ENCODE measurements around the gene FAM227B. TPM values are rescaled to one million over a fixed set of nuclear protein-coding genes. Genes with fewer than 3 reads are reported as not detected.

FAM227B gene
- total RNA-seq, 1 experiment from 2014 or later, result 1.9 TPM

DNA sequence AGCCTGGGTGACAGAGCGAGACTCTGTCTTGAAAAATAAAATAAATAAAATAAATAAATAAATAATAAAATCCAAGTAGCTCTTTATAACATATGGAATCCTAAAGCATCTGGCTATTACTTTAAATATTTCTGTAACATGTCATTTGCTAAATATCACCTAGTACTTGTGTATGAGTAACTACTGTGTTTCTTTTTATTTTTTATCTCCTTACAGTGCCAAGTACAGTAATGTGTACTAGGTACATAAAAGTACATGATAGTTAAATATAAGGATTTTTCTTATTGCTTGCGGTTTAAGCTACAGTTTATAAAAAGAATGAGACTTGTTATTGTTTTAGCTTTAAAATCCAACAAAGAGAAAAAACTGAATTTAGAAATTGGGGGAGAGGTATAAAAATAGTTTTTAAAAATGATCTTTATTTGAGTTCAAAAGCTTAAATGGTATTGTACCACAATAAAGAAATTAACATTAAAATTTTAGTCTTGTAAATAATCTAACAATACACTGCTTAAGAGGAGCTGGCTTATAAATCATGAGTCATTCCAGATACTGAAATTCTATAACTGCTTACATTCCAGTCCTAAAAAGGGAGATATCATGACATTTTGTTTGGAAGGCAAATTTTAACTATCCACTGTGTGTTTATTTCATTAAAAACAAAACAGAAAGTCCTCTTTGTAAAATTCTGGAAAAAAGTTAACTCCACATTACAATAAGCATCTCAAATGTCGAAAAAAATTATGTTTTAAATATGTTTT, 124.4 kb downstream of the FAM227B start:
- no peak overlapping the region for H3K4me3 Mint-ChIP-seq (ENCODE audit: low read depth, unreplicated experiment)
- H3K27ac Mint-ChIP-seq (ENCODE audit: unreplicated experiment), result no peak overlapping the region
- CTCF ChIA-PET, result interaction anchor here (0.6 kb wide), 1 partner anchor 75 kb away, joined by 5 read pairs; no protein-coding TSS in a partner anchor
- no peaks in the 10 kb centered on the region for H3K4me1 Mint-ChIP-seq (ENCODE audit: low read depth, unreplicated experiment)
- no peak for DNase-seq
- no TSS peak for BruUV-seq (replicated peaks)
- no peaks in the 10 kb centered on the region for H3K27me3 Mint-ChIP-seq (ENCODE audit: unreplicated experiment)
- intact Hi-C loops (cut with micrococcal nuclease; ENCODE audit: unreplicated experiment), result no loop called here
- TF ChIP-seq, protein P1, sequence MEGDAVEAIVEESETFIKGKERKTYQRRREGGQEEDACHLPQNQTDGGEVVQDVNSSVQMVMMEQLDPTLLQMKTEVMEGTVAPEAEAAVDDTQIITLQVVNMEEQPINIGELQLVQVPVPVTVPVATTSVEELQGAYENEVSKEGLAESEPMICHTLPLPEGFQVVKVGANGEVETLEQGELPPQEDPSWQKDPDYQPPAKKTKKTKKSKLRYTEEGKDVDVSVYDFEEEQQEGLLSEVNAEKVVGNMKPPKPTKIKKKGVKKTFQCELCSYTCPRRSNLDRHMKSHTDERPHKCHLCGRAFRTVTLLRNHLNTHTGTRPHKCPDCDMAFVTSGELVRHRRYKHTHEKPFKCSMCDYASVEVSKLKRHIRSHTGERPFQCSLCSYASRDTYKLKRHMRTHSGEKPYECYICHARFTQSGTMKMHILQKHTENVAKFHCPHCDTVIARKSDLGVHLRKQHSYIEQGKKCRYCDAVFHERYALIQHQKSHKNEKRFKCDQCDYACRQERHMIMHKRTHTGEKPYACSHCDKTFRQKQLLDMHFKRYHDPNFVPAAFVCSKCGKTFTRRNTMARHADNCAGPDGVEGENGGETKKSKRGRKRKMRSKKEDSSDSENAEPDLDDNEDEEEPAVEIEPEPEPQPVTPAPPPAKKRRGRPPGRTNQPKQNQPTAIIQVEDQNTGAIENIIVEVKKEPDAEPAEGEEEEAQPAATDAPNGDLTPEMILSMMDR (IDR thresholded peaks at IDR 0.05; ENCODE audit: unreplicated experiment), result no peak
- peaks cover 4% of the 10 kb centered on the region for H3K9me3 Mint-ChIP-seq (ENCODE audit: low read depth, unreplicated experiment)
- no peaks in the 10 kb centered on the region for H3K36me3 Mint-ChIP-seq (ENCODE audit: insufficient read depth, unreplicated experiment)

DNA sequence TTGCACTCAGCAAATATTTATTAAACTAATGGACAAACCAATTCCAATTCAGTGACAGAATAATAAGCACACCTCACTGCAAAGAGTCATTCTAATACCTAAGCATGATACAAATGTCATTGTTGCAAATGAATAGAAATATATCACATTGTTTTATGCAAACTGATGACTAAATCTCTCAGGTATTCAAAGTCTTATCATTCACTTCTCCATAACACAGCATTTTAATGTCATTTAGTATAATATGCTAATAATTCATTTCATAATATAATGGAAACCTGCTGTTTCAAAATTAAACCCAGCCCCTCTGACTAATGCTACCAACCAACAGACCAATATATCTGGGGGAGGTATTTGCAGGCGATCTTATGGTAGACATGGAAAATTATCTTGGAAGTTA, 125.8 kb downstream of the FAM227B start:
- Mint-ChIP-seq H3K4me1 (ENCODE audit: low read depth, unreplicated experiment) (no peaks in the 10 kb centered on the region), H3K27me3 (ENCODE audit: unreplicated experiment) (no peaks in the 10 kb centered on the region), H3K9me3 (ENCODE audit: low read depth, unreplicated experiment) (no peaks in the 10 kb centered on the region), H3K27ac (ENCODE audit: unreplicated experiment) (no peak overlapping the region), H3K4me3 (ENCODE audit: low read depth, unreplicated experiment) (no peak overlapping the region), H3K36me3 (ENCODE audit: insufficient read depth, unreplicated experiment) (no peaks in the 10 kb centered on the region)
- no TSS peak for BruUV-seq (replicated peaks)
- TF ChIP-seq, protein P1 (IDR thresholded peaks at IDR 0.05; ENCODE audit: unreplicated experiment), result no peak
- DNase-seq, result no peak
- intact Hi-C loops (cut with micrococcal nuclease; ENCODE audit: unreplicated experiment), result no loop called here
- CTCF ChIA-PET, result no interaction called here

DNA sequence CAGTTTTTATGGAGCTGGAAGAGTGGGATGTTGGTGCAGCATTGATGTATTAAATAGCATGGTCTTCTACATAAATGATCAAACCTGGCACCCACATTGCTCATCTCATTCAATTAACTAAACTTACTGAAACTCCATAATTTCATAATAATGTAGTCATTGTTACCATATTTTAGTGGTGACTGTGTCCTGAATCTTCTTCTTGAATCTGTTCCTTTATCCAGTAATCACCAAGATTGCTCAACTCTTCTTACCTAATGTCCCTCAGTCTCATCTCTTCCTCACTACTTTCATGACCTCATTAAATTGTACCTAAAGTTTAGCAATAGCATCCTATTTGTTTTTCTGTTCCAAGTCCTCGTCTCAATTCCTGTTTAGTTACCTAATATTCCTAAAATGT, 127.8 kb downstream of the FAM227B start:
- TF ChIP-seq, protein P1 (IDR thresholded peaks at IDR 0.05; ENCODE audit: unreplicated experiment), result no peak
- Mint-ChIP-seq H3K36me3 (ENCODE audit: insufficient read depth, unreplicated experiment) (no peaks in the 10 kb centered on the region), H3K27me3 (ENCODE audit: unreplicated experiment) (no peaks in the 10 kb centered on the region), H3K9me3 (ENCODE audit: low read depth, unreplicated experiment) (no peaks in the 10 kb centered on the region), H3K4me1 (ENCODE audit: low read depth, unreplicated experiment) (no peaks in the 10 kb centered on the region), H3K4me3 (ENCODE audit: low read depth, unreplicated experiment) (no peak overlapping the region), H3K27ac (ENCODE audit: unreplicated experiment) (no peak overlapping the region)
- intact Hi-C loops (cut with micrococcal nuclease; ENCODE audit: unreplicated experiment), result no loop called here
- no peak for DNase-seq
- no TSS peak for BruUV-seq (replicated peaks)
- CTCF ChIA-PET, result no interaction called here

DNA sequence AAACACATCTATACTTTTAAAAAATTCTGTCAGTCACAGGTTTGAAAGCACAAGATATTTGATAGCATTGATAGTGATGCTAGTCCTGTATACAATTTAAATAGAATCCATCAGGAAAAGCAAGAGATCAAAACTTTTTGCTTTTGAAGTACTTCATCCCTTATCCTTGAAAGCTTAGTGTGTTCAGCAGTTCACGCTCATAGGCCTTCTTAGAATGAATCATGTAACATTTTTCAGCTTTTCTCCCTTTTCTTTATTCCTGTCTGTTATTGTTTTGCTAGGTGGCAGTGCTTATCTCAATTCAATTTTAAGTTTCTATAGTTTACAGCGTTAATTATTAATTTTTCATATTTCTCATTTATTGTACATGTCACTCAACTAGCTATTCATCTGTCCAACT, 128.5 kb downstream of the FAM227B start:
- Mint-ChIP-seq H3K4me3 (ENCODE audit: low read depth, unreplicated experiment) (no peak overlapping the region), H3K4me1 (ENCODE audit: low read depth, unreplicated experiment) (no peaks in the 10 kb centered on the region), H3K36me3 (ENCODE audit: insufficient read depth, unreplicated experiment) (no peaks in the 10 kb centered on the region), H3K27ac (ENCODE audit: unreplicated experiment) (no peak overlapping the region), H3K27me3 (ENCODE audit: unreplicated experiment) (no peaks in the 10 kb centered on the region), H3K9me3 (ENCODE audit: low read depth, unreplicated experiment) (no peaks in the 10 kb centered on the region)
- no TSS peak for BruUV-seq (replicated peaks)
- DNase-seq, result no peak
- intact Hi-C loops (cut with micrococcal nuclease; ENCODE audit: unreplicated experiment), result no loop called here
- CTCF ChIA-PET, result no interaction called here
- TF ChIP-seq, protein P1 (IDR thresholded peaks at IDR 0.05; ENCODE audit: unreplicated experiment), result no peak

All from Calu3 (cell line).